ENCODE data around the gene KCNV2. TPM values are rescaled to one million over a fixed set of nuclear protein-coding genes. Genes with fewer than 3 reads are reported as not detected.

The KCNV2 gene
- total and polyA plus RNA-seq, 2 of the 13 experiments (the other 11 are each of a cell fraction or from before 2014, with no cell fraction given) = not detected

- TF ChIP-seq E2F2 (CRISPR knock-in tag; IDR thresholded peaks at IDR 0.05; ENCODE audit: borderline replicate concordance) (no peak), CHCHD3 (CRISPR knock-in tag; IDR thresholded peaks at IDR 0.05) (no peak), ZNF639 (CRISPR knock-in tag; conservative IDR thresholded peaks at IDR 0.05) (no peak), ZNF501 (CRISPR knock-in tag; IDR thresholded peaks at IDR 0.05) (no peak), YY1 (IDR thresholded peaks at IDR 0.05; ENCODE audit: insufficient read depth, insufficient replicate concordance, low read depth, low read length) (no peak), SNAPC5 (CRISPR knock-in tag; IDR thresholded peaks at IDR 0.05; ENCODE audit: borderline replicate concordance) (no peak), ZNF512B (CRISPR knock-in tag; IDR thresholded peaks at IDR 0.05; ENCODE audit: borderline replicate concordance) (no peak), GFI1 (CRISPR knock-in tag; IDR thresholded peaks at IDR 0.05; ENCODE audit: borderline replicate concordance) (no peak), SKI (IDR thresholded peaks at IDR 0.05; ENCODE audit: partially characterized antibody) (no peak), ZSCAN12 (CRISPR knock-in tag; IDR thresholded peaks at IDR 0.05) (no peak), CBFB (CRISPR knock-in tag; IDR thresholded peaks at IDR 0.05) (no peak)
These were observed 839 bp downstream of the KCNV2 start (continued) for GRCh38 chr9:2718001-2718697.
